Thoracic aorta (tissue), 2 donors: ENCODE measurements around the gene RAB33A. TPM values are rescaled to one million over a fixed set of nuclear protein-coding genes. Genes with fewer than 3 reads are reported as not detected.

Source experiments
- ATAC-seq: fragments of 150-250 bp; one replicate; pipeline ENCODE4 v1.8.0; 2017; ENCODE audit warnings: low read depth; ENCODE audit not compliant: insufficient number of reproducible peaks, low FRiP score
- DNase-seq: peaks from one replicate; pipeline ENCODE4 v3.0.0-alpha.2; 2020; ENCODE audit warnings: low spot score
- H3K27ac ChIP-seq, 2 donors: fragments of 200-600 bp; sonication (generic); 1 replicate in 1 of 2; 2 replicates in 1 of 2; pipeline ENCODE4 v1.5.1; 2016; ENCODE audit warnings: mild to moderate bottlenecking in 2 of 2, moderate library complexity in 2 of 2
- H3K27me3 ChIP-seq: fragments of 200-600 bp; sonication (generic); replicated peaks from 2 replicates; pipeline ENCODE4 v1.6.0; 2016; ENCODE audit warnings: mild to moderate bottlenecking; ENCODE audit not compliant: insufficient read depth
- H3K36me3 ChIP-seq: fragments of 200-600 bp; sonication (generic); one replicate; pipeline ENCODE4 v1.5.1; 2016
- H3K4me1 ChIP-seq, 2 donors: fragments of 200-600 bp; sonication (generic); 1 replicate in 1 of 2; 2 replicates in 1 of 2; pipeline versions ENCODE4 v1.5.1 to v1.6.0; 2016; ENCODE audit warnings: low read depth in 2 of 2, mild to moderate bottlenecking in 1 of 2; ENCODE audit not compliant: control insufficient read depth in 1 of 2
- H3K4me3 ChIP-seq: fragments of 200-600 bp; sonication (generic); 2 replicates; pipeline ENCODE4 v1.5.1; 2016; ENCODE audit warnings: mild to moderate bottlenecking
- H3K9me3 ChIP-seq: fragments of 200-600 bp; sonication (generic); 2 replicates; pipeline ENCODE4 v1.5.1; 2016
- CTCF ChIP-seq: fragments of 200-600 bp; sonication (generic); IDR thresholded peaks from one replicate; pipeline ENCODE4 v1.5.1; 2019; ENCODE audit warnings: antibody characterized with exemption
- total RNA-seq, 2 donors: library from RNA; depleted of rRNA; stranded (reverse); fragments of >200 nt; gene quantifications; one replicate each; pipeline versions ENCODE4 v1.1.0 to v1.2.3, GENCODE V29; 2016

RAB33A gene
- total RNA-seq, 2 donors from 2014 or later: not detected

DNA sequence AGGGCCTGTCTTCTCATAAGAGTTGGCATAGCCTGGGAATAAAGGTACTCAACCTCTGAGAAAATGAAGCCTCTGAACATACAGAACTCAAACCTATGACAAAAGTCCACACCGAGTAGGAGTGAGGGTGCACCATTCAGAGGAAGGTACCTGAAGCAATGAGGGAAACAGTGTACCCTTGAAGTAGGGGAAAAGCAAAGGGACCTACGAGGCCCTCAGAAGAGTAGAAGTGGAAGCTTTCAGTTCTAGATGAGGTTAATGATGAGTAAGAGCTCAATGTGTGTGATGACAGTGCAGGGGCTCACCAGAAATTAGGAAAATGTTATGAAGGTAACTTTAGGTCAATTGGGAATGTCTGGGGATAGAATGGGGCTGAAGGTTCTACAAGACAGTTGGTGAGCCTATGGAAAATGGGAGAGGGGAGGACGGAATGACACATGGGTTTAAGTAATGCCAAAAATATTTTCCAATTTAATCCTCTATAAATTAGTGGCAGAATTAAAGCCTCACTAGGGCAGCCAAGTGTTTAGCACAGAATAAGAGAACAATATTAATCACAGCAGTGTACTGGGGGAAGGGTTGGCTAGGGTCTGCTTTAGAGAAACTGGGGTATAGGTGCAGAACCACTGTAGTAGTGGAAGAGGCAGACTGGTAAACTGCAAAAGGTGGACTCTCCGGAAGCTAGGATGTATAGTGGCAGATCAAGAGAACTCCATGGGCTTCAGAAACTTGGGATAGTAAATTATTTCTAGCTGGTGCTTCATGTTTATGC lies 39.8 kb downstream of the RAB33A start:
- H3K27me3 ChIP-seq: no peaks in the 10 kb centered on the region
- no peak overlapping the region for H3K4me3 ChIP-seq
- no peaks in the 10 kb centered on the region for H3K4me1 ChIP-seq
- no peak for TF ChIP-seq CTCF
- H3K9me3 ChIP-seq: no peaks in the 10 kb centered on the region
- DNase-seq: no peak
- no peak for ATAC-seq
- no peak overlapping the region for H3K27ac ChIP-seq
- no peaks in the 10 kb centered on the region for H3K36me3 ChIP-seq

GRCh38 chrX:130212371-130212770 lies 40.6 kb downstream of the RAB33A start:
- H3K4me3 ChIP-seq: no peak overlapping the region
- H3K9me3 ChIP-seq: no peaks in the 10 kb centered on the region
- no peaks in the 10 kb centered on the region for H3K27me3 ChIP-seq
- H3K4me1 ChIP-seq: no peaks in the 10 kb centered on the region
- TF ChIP-seq CTCF: no peak
- DNase-seq (no peak), ATAC-seq (no peak)
- H3K36me3 ChIP-seq: no peaks in the 10 kb centered on the region
- no peak overlapping the region for H3K27ac ChIP-seq

DNA sequence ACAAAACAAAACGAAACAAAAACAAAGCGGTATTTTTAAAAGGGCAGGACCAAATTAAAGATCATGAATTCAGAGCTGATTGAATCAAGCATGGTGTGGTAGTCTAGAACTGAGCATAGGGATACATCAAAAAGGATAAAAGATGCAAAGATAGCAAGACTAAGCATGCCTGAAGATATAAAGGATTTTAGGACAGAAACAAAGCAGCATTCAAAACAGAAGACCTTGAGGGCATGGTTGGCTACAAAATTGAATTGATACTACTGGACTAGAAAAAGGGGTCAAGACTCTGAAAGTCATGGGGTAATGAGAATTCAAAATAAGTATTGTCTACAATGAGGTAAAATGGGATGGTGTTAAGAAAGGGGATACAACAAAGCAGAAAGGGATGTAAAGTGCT lies 41.6 kb downstream of the RAB33A start:
- H3K4me1 ChIP-seq: no peaks in the 10 kb centered on the region
- H3K4me3 ChIP-seq: no peak overlapping the region
- no peak for TF ChIP-seq CTCF
- H3K9me3 ChIP-seq: no peaks in the 10 kb centered on the region
- no peaks in the 10 kb centered on the region for H3K36me3 ChIP-seq
- no peaks in the 10 kb centered on the region for H3K27me3 ChIP-seq
- ATAC-seq: no peak
- DNase-seq: no peak
- no peak overlapping the region for H3K27ac ChIP-seq

- H3K9me3 ChIP-seq: no peaks in the 10 kb centered on the region
- no peak for DNase-seq
- H3K36me3 ChIP-seq: no peaks in the 10 kb centered on the region
- no peak overlapping the region for H3K4me3 ChIP-seq
- TF ChIP-seq CTCF: no peak
- no peaks in the 10 kb centered on the region for H3K27me3 ChIP-seq
- H3K4me1 ChIP-seq: no peaks in the 10 kb centered on the region
- ATAC-seq: no peak
- no peak overlapping the region for H3K27ac ChIP-seq
Observed at GRCh38 chrX:130216320-130216719, 44.6 kb downstream of the RAB33A start.

DNA sequence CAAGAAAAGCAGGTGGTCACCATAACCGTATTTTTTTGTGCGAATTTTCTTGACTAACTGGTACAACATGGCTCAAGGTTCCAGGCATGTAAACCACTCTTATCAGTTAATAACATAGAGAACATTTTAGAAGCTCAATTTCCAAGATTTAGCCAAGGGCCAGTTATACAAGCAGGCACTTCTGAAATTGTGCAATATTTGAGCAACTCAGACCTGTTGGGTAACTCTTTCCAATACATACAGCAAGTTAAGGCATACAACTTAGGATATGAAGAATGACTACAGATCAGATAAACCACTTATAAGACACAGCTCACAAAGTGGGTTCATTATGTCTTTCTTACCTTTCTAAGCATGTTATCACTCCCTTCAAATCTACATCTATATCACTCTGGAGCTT lies 53.0 kb downstream of the RAB33A start:
- Histone ChIP-seq H3K36me3 (no peaks in the 10 kb centered on the region), H3K27me3 (no peaks in the 10 kb centered on the region), H3K4me1 (no peaks in the 10 kb centered on the region), H3K27ac (no peak overlapping the region), H3K9me3 (no peaks in the 10 kb centered on the region), H3K4me3 (no peak overlapping the region)
- ATAC-seq (no peak), DNase-seq (no peak)
- no peak for TF ChIP-seq CTCF
